ENCODE data around the gene TMEM204. TPM values are rescaled to one million over a fixed set of nuclear protein-coding genes. Genes with fewer than 3 reads are reported as not detected.

The TMEM204 gene
- total RNA-seq, 2 donors from 2014 or later: 26.7 to 29.4 TPM

DNA sequence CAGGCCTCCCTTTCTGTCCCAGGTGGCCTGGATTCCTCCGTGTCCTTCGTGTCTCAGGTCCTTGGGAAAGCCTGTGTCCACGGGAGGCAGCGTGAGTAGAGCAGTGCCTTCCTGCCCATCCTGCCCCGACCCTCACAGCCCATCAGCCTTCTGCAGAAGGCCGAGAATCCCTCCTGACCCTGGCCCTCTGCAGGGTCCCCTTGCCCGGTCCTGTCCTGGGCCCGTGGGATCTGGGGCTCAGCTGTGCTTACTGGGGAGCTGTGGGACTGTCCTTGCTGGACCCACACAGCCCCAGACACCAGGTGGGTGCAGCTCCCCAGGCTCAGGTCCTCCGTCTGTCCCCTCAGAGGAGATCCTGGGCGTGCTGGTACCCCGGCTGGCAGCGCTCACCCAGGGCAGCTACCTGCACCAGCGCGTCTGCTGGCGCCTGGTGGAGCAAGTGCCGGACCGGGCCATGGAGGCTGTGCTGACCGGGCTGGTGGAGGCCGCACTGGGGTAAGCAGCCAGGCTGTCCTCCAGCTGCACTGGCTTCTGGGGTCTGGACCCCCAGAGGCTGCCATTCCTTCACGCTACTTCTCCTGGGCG is 36.4 kb upstream of the TMEM204 start:
- intact Hi-C loops (cut with DNase I): no loop called here
- DNase-seq: no peak
- ATAC-seq: no peak

DNA sequence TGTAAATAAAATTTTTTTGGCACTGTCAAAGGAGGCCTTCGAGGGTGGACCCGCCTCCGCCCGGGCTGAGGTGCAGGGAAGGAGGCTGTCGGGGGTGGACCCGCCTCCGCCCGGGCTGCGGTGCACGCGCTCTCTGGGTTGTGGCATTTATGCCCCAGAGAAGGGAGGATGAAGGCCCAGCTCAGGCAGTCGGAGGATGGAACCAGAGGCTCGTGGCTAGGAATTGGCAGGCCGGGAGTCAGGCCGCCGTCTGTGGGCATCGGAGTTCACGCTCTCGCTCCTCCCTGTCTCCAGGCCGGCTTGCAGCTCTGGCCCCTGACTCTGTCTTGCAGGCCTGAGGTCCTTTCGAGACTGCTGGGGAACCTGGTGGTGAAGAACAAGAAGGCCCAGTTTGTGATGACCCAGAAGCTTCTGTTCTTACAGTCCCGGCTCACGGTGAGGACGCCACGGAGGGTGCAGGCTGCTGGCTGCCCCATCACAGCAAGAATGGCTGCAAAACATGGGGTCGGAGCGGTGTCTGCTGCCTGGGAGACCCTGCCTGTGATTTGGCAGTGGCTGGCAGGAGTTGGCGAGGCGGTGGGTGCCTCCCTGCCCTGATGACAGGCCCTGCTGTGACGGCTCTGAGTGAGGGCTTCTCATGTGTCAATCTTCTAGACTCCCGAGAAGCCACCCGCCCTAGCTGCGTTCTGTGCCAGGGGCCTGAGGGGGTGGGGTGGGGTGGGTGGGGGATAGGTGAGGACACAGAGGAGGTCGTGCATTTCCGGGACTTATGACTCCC is 34.4 kb upstream of the TMEM204 start:
- intact Hi-C loops (cut with DNase I): no loop called here
- DNase-seq (no peak), ATAC-seq (no peak)

DNA sequence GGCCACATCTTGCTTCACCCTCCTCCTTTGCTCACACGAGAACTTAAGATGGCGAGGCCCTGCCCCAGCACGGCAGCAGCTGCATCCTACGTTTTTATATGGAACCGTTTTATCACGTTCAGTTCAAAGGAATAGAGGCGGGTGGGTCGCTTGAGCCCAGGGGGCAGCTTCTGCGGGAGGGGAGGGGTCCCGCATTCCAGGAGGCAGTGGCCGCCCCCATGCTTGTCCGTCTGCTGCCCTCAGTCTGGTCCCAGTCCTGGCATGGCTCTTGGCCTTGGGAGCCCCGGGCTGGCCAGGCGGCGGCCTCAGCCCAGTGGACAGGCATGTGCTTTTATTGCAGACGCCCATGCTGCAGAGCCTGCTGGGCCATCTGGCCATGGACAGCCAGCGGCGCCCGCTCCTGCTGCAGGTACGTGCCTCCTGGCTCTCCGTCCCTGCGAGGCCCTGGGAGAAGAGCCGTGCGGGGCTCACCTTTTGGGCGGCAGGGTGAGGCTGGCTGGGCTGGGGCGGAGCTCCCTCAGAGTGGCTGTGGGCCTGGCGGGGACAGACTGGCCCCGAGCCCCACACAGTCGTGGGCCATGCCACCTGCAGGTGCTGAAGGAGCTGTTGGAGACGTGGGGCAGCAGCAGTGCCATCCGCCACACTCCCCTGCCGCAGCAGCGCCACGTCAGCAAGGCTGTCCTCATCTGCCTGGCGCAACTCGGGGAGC is 33.6 kb upstream of the TMEM204 start:
- DNase-seq (no peak), ATAC-seq (no peak)
- intact Hi-C loops (cut with DNase I): no loop called here

DNA sequence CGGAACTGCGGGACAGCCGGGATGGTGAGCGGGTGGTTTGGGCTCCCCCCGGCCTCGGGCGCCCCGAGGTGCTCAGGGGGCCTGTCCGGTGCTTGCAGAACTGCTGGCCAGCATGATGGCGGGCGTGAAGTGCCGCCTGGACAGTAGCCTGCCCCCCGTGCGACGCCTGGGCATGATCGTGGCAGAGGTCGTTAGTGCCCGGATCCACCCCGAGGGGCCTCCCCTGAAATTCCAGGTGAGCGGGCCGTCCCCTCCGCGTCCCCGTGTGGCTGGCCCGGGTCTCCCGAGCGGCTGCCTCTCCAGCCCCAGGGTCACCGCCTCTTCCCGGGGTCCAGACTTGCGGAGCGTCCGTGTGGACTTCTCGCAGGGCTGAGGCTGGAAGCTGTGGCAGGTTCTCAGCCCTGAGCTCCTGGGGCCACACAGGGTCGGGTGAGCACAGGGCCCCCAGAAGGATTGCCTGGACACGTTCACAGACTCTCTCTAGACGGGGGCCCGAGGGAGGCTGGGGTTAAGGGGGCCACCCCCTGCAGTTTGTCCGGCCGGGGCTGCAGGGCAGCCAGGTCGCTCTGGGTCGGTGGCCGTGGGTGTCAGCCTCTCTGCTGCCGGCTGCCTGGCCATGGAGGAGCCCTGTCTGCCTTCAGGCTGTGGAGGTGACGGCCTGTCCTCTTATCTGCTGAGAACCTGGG is 32.9 kb upstream of the TMEM204 start:
- intact Hi-C loops (cut with DNase I): no loop called here
- no peak for DNase-seq
- no peak for ATAC-seq

DNA sequence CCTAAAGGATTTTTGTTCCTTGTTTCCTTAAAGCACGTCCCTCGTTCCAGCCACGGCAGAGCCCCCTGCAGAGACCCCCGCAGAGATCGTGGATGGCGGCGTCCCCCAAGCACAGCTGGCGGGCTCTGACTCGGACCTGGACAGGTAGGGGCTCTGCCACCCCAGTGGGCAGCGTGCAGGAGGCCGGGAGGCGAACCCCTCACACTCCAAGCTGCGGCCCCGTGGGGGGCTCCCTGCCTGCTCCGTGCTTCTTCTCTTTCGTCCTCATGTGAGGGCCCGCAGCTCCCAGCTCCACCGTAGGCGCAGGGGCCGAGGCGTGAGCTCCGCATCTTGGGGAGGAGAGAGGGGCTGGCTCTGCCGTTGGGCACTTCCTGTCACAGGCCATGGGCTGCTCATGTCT is 31.8 kb upstream of the TMEM204 start:
- no peak for DNase-seq
- no peak for ATAC-seq
- intact Hi-C loops (cut with DNase I): no loop called here

DNA sequence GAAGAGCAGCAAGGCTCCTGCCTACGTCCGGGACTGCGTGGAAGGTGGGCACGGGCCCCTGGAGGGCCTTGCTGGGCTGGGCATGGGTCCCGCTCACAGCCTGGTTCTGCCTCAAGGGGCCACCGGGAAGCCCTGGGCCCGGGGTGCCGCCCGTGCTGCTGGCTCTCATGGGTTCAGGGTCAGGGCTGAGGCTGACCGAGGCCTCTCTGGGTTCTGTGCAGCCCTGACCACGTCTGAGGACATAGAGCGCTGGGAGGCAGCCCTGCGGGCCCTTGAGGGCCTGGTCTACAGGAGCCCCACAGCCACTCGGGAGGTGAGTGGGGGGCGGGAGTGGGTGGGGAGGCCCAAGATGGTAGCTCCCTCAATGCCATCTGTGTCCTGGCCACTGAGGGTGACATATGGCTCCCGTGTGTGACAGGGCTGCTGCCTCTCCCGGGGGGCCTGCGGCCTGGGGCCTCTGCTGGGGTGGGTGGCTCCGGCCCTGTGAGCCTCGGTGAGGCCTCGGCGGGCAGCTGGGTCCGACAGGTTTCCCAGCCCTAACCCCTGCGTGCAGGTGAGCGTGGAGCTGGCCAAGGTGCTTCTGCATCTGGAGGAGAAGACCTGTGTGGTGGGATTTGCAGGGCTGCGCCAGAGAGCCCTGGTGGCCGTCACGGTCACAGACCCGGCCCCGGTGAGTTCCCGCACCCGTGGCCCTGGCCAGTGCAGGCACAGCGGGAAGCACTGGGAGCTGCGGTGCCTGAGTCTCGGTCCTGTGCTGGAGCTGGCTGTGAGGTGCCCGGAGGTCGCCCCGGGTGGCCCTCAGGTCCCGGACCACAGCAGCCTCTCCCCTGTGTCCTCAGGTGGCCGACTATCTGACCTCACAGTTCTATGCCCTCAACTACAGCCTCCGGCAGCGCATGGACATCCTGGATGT is 31.1 kb upstream of the TMEM204 start:
- ATAC-seq (no peak), DNase-seq (no peak)
- intact Hi-C loops (cut with DNase I): no loop called here

DNA sequence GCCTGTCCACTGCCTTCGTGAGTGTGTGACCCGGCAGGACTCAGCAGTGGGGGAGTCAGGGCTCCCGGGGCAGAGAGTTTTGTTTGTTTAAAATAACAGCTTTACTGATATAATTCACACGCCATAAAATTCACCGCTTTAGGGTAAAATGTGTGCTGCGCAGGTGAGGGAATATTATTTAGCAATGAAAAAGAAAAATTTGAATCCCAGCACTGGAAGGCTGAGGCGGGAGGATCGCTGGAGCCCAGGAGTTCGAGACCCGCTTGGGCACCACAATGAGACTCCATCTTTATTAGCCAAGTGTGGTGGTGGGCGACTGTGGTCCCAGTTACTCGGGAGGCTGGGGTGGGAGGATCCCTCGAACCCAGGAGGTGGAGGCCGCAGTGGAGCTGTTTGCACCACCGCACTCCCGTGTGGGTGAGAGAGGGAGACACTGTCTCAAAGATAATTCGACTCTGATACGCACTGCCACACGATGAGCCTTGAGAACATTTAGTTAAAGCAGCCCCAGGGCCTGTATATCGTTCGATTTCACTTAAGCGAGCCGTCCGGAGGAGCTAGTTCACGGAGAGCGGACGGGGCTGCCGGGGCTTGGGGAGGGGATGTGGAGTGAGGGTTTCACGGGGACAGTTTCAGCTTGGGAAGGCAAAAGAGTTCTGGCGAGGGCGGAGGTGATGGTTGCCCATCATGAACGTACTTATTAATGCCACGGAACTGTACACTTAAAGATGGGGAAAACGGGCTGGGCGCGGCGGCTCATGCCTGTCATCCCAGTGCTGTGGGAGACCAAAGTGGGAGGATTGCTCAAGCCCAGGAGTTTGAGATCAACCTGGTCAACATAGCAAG is 30.1 kb upstream of the TMEM204 start:
- DNase-seq: no peak
- no peak for ATAC-seq
- intact Hi-C loops (cut with DNase I): no loop called here

DNA sequence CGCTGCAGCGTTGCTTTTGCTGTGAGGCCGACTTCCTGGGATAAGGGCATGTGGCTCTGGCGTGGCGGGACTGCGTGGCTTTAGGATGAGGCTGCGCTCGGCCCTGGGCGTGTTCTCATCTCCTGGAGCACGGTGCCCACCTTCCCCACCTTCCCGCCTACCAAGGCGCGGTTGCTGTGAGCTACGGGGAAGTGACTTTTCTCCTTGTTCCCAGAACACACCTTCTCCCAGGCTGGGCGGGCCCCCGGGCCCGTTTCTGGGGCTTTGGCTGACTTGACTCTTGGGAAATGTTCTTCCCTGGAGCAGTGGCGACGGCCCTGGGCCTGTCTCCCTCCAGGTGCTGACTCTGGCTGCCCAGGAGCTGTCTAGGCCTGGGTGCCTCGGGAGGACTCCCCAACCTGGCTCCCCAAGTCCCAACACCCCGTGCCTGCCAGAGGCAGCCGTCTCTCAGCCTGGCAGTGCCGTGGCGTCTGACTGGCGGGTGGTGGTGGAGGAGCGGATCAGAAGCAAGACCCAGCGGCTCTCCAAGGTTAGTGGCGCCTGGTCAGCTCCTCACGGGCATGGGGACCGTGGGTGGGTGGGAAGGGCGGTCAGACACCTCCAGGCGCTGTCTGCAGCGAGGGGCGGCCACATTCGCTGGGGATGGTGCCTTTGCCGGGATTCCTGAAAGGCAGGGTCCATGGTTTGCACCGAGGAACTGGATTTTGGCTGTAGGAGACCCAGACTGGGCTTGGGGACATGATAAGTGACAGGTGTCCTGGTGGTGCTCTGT is 28.2 kb upstream of the TMEM204 start:
- ATAC-seq (no peak), DNase-seq (peak; percentile 11)
- intact Hi-C loops (cut with DNase I): no loop called here

DNA sequence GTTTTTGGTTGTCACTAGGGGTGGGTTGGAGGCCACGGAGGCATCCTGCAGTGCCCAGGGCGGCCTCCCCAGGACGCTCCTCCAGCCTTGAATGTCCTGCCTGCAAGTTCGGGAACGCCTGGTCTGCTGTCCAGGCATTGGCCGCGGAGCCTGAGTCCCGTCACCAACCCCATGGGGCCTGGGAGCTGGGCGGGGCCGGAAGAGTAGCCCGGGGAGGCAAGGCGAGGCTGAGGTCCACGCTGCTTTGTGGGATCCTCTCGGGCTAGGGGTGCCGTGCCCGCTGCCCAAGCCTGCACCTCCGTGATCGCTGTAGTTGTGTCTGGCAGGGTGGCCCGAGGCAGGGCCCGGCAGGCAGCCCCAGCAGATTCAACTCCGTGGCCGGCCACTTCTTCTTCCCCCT is 27.6 kb upstream of the TMEM204 start:
- intact Hi-C loops (cut with DNase I): no loop called here

DNA sequence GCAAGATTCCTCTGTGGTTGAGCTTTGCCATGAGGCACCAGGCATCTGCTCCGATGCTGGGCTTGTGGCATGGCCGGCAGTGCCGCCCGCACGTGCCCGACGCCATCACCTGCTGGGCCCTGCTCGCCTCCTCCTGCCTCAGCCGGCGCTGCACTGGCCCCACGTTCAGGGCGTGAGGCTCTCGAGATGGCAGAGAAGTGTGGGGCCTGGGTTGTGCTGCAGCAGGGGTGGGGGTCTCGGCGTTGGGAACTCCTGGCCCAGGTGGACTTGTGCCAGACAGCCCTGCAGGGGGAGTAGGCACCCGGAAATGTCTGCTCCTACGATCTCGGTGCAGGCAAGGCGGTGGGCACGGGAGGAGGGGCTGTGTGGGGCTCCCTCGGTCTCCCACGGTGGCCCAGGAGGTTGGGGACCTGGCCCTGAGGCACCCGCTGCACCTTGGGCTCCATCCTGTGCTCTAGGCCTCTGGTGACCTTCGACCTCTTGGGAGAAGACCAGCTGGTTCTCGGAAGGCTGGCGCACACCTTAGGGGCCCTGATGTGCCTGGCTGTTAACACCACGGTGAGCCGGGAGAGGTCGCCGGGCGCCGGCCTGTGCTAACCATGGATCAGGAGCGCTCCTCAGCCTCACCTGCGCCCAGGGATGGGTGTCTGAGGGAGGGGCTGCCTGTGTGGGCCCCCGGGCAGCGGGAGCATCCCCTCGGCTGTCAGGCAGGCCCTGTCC is 26.8 kb upstream of the TMEM204 start:
- DNase-seq (no peak), ATAC-seq (no peak)
- intact Hi-C loops (cut with DNase I): no loop called here

More for the DNA sequence above, 27.6 kb upstream of the TMEM204 start:
- no peak for ATAC-seq
- DNase-seq: no peak

DNA sequence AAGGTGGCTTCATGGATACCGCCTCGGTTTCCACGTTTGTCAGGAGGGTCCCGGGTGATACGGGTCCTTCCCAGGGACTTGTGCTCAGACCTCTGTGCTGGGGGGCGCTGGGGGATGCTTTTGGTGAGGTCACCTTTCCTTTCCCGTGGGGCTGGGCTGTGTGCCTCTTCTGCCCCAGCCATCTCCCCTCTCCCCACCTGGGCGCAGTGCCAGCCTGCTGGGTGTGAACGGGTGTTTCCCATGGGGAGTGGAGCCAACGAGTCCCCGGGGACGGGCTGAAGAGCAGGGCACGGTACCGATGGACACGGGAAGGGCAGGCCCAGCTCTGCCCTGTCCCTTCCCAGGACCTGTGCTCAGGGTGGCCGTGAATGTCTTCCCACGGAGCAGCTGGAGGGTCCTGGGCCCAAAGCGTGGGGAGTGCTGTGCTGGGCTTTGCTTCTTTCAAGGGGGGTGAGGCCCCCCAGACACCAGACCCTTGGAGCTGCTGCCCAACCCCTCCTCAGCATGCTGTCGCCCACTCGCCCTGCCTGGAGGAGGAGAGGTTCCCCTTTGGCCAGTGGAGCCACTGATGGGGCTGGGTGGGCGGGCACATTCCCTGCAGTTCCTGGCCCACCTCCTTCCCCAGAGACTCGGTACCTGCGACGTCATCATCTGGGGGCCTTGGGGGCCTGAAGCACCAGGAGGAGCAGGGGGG is 24.8 kb upstream of the TMEM204 start:
- ATAC-seq (no peak), DNase-seq (no peak)
- intact Hi-C loops (cut with DNase I): no loop called here

DNA sequence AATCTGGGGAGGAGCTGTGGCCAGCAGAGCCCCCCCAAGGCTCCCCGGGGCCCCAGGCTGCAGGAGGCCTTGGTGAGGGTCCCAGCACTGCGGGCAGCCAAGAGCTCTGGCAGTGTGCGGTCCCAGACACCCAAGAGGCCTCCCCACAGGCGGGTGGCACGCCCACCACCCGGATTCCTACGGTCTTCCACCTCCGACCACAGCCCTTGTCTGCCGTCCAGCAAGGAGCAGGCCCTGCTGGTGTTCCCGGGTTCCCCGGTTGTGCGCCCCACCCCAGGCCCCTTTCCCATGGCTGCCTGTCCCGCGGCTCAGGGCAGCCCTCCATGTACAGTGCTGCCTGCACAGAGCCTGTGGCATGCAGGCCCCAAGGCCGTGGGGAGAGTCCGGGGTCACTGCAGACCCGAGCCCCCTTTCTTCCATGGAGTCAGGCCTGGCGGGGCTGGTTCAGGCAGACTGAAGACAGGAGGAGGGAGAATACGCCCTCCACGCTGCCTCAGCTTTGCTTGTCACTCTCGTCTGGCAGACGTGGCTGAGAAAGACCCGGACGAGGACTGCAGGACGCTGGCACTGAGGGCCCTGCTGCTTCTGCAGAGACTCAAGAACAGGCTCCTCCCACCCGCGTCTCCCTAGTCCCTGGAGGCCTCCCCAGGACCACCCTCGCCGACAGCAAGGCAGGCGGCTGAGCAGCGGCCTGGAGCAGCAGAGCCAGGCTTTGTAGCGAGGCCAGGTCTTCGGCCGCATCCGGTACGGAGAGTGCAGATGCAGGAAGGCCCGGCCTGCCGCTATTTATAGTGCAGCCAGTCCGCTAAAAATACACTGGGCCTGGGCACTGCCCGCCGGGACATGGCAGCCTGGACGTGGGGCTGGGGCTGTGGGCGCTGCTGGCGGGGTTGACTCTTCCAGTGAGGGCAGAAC is 23.9 kb upstream of the TMEM204 start:
- DNase-seq: peak; percentile 64
- intact Hi-C loops (cut with DNase I): no loop called here
- peak; percentile 77 to 85 for ATAC-seq

DNA sequence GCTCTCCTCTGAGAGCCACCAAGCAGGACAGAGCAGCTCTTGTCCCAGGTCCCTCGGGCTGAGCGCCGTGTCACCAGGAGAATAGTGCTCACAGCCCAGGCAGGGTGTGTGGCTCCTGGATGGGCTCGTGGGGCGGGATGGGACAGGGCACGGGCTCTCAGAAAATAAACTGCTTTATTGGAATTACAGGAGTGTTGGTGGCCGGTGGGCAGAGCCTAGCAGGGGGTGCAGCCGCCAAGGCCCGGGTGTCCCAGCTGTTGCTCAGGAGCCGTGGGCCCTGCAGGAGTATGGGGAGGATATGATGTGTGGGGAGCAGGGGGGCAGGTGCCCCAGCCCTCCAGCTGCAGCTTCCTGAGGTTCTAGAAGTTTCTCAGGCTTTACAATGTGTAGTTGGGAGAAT is 23.2 kb upstream of the TMEM204 start:
- no peak for DNase-seq

DNA sequence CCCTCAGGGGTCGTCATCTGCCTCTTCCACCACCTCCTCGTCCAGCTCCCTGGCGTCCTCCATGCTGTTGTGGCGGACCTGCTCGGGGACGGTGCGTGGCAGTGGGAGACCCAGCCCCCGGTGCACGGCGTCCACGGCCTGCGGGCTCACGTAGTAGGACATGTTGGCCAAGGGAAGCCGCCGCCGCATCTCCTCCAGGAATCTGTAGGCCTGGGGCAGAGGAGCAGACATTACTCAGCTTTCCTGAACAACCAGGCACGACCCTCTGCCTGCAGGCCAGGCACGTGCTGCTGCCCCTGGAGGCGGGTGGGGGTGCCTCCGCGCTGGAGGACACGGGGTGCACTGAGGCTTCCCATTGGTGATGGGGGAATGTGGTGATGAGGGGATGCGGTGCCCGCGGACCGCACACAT is 22.5 kb upstream of the TMEM204 start:
- no peak for DNase-seq
- intact Hi-C loops (cut with DNase I): no loop called here
- no peak for ATAC-seq

More for the DNA sequence above, 23.2 kb upstream of the TMEM204 start:
- intact Hi-C loops (cut with DNase I): no loop called here
- no peak for ATAC-seq

Measured in left cardiac atrium (tissue), 4 donors.